Measurements from ENCODE around the gene ORM2. TPM values are rescaled to one million over a fixed set of nuclear protein-coding genes. Genes with fewer than 3 reads are reported as not detected.

Gene ORM2
- total RNA-seq = not detected in 2 replicates

GRCh38 chr9:114329625-114330022 lies at the start of gene ORM2:
ORM2 (plus strand) TSS chr9:114329869; CDS start chr9:114329905, 36 bp downstream.

GRCh38 chr9:114322831-114323531 lies 6.7 kb upstream of the ORM2 start, which contains the start of gene ORM1:
ORM1 (plus strand) TSS chr9:114323098; CDS start chr9:114323134, 36 bp downstream.

Other genes starting within 250 kb of the ORM2 start
- gene KIF12, start 230.6 kb upstream of the ORM2 start, total RNA-seq = not detected in 2 replicates
- 2.8 and 4.5 TPM in 2 replicates for gene COL27A1, start 174.3 kb upstream of the ORM2 start, total RNA-seq
- not detected in 2 replicates for gene ORM1, start 6.8 kb upstream of the ORM2 start, total RNA-seq
- gene AKNA, start 58.1 kb downstream of the ORM2 start, total RNA-seq = 4.2 and 8.0 TPM in 2 replicates
- gene WHRN, start 175.6 kb downstream of the ORM2 start, total RNA-seq = 0.25 and 0.53 TPM in 2 replicates

Data from aortic smooth muscle cell (primary cell).